ENCODE measurements around the gene WNT7B.

The WNT7B gene

DNA sequence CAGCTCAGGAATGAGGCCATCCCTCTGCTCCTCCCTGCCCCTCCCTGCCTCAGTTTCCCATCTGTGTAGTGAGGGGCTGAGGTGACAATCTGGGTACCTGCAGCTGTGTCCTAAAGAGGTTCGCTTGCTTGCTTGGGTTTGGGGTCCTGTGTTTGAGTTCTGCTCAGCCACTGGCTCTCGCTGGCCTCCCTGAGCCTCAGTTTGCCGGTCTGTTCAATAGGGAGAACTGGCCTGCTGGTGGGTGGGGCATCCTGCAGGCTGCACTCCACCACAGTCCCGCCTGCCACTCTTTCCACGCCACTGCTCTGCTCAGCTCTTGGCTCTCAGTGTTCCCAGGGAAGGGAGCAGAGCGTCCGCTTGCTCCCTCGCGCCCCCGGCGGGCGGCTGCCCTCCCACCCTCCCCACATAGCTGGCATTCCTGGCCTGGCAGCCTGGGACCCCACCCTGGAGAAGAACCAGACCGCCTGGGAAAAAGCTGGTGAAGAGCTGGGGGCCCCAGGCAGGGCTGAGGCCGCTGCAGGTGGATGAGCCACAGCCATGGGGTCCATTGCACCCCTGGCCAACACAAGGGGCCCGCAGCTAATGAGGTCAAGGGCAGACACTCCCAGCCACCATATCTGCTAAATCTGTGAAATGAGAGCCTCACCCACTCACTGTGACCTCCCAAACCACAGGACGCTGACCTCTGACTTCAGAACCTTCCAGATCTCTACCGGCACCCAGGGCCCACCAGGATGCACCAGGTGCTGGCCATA is 15.1 kb downstream of the WNT7B start:
- Histone ChIP-seq H3K27ac (ENCODE audit: low read depth, low read length) (no peak overlapping the region), H3K4me1 (ENCODE audit: control insufficient read depth, insufficient read depth, low read length) (no peaks in the 10 kb centered on the region), H3K9ac (ENCODE audit: low read length) (no peak overlapping the region), H3K4me3 (ENCODE audit: low read length) (no peak overlapping the region), H3K36me3 (ENCODE audit: control insufficient read depth, insufficient read depth, low read length) (no peaks in the 10 kb centered on the region), H3K27me3 (ENCODE audit: control insufficient read depth, insufficient read depth, low read length) (peaks cover 3% of the 10 kb centered on the region)

DNA sequence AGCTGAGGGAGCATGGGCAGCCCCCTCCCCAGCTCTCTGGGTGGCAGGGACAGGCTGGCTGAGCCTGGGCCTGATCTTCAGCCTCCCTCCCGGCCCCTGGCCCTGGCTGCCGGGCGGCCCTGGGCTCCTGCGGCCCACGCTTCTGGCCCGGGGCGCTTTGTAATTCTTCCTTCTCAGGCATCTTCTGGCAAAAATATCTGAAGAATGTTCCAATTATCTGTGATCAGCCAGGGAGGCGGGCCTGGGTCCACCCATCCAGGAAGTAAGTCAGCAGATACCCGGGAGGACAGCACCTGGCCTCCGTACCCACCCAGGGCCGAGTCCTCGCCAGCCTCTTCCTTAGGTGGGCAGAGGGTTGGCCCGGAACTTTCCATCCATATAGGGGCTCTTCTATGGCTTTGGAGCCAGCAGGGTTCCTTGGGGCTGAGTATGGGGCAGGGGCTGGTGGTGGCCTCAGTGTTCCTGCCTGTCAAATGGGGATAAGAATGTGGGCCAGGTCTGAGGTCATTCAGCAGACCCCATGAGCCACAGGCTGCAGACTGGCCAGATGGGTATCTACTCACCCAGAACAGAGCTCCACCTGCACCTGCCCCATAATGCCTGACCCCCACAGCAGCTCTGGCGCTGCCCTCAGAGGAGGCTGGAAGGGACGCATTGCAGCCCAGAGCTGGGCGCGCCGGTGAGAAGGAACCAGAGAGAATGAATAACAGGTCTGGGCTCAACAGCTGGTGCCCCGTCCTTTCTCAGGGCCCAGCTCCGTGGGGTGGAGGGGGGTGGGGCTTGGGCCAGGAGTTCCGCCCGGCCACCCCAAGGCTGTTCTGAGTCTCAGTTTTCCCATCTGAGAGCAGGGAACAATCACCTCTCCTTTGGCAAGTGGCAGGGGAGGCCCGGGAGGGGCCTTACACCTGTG is 16.2 kb downstream of the WNT7B start:
- Histone ChIP-seq H3K9ac (ENCODE audit: low read length) (no peak overlapping the region), H3K4me3 (ENCODE audit: low read length) (no peak overlapping the region), H3K4me1 (ENCODE audit: control insufficient read depth, insufficient read depth, low read length) (no peaks in the 10 kb centered on the region), H3K27me3 (ENCODE audit: control insufficient read depth, insufficient read depth, low read length) (no peaks in the 10 kb centered on the region), H3K27ac (ENCODE audit: low read depth, low read length) (no peak overlapping the region), H3K36me3 (ENCODE audit: control insufficient read depth, insufficient read depth, low read length) (no peaks in the 10 kb centered on the region)

- Histone ChIP-seq H3K27ac (ENCODE audit: low read depth, low read length) (no peak overlapping the region), H3K9ac (ENCODE audit: low read length) (no peak overlapping the region), H3K4me3 (ENCODE audit: low read length) (no peak overlapping the region), H3K4me1 (ENCODE audit: control insufficient read depth, insufficient read depth, low read length) (no peaks in the 10 kb centered on the region), H3K36me3 (ENCODE audit: control insufficient read depth, insufficient read depth, low read length) (no peaks in the 10 kb centered on the region), H3K27me3 (ENCODE audit: control insufficient read depth, insufficient read depth, low read length) (no peaks in the 10 kb centered on the region)
Measured at GRCh38 chr22:45959719-45960476, 17.1 kb downstream of the WNT7B start.

DNA sequence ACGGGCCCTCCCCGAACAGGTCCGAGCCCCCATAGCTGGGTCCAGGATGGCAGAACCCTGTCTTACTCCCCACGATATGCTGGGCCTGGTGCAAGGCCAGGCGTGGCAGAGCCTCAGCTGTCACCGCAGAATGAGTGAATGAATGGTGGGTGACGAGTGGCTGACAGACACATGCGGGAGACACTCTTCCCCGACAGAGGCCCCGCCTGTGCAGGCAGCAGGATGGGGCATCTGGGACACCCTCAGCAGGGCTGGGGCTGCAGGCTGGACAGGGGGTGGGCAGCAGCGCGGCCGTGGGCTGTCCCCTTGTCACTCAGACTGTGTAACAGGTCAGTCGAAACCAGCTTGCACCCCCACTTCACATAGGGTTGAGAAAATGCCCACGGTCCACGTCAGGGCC is 18.0 kb downstream of the WNT7B start:
- Histone ChIP-seq H3K36me3 (ENCODE audit: control insufficient read depth, insufficient read depth, low read length) (no peaks in the 10 kb centered on the region), H3K9ac (ENCODE audit: low read length) (no peak overlapping the region), H3K27me3 (ENCODE audit: control insufficient read depth, insufficient read depth, low read length) (no peaks in the 10 kb centered on the region), H3K27ac (ENCODE audit: low read depth, low read length) (no peak overlapping the region), H3K4me3 (ENCODE audit: low read length) (no peak overlapping the region), H3K4me1 (ENCODE audit: control insufficient read depth, insufficient read depth, low read length) (no peaks in the 10 kb centered on the region)

- H3K4me1 ChIP-seq (ENCODE audit: control insufficient read depth, insufficient read depth, low read length) = no peaks in the 10 kb centered on the region
- H3K36me3 ChIP-seq (ENCODE audit: control insufficient read depth, insufficient read depth, low read length) = no peaks in the 10 kb centered on the region
- no peaks in the 10 kb centered on the region for H3K27me3 ChIP-seq (ENCODE audit: control insufficient read depth, insufficient read depth, low read length)
- H3K27ac ChIP-seq (ENCODE audit: low read depth, low read length) = no peak overlapping the region
- no peak overlapping the region for H3K4me3 ChIP-seq (ENCODE audit: low read length)
- no peak overlapping the region for H3K9ac ChIP-seq (ENCODE audit: low read length)
Measured at GRCh38 chr22:45957826-45958225, 19.1 kb downstream of the WNT7B start.

- Histone ChIP-seq H3K36me3 (ENCODE audit: control insufficient read depth, insufficient read depth, low read length) (no peaks in the 10 kb centered on the region), H3K27ac (ENCODE audit: low read depth, low read length) (no peak overlapping the region), H3K4me1 (ENCODE audit: control insufficient read depth, insufficient read depth, low read length) (no peaks in the 10 kb centered on the region), H3K27me3 (ENCODE audit: control insufficient read depth, insufficient read depth, low read length) (no peaks in the 10 kb centered on the region), H3K9ac (ENCODE audit: low read length) (no peak overlapping the region), H3K4me3 (ENCODE audit: low read length) (no peak overlapping the region)
Measured at GRCh38 chr22:45953178-45953577, 23.8 kb downstream of the WNT7B start.

DNA sequence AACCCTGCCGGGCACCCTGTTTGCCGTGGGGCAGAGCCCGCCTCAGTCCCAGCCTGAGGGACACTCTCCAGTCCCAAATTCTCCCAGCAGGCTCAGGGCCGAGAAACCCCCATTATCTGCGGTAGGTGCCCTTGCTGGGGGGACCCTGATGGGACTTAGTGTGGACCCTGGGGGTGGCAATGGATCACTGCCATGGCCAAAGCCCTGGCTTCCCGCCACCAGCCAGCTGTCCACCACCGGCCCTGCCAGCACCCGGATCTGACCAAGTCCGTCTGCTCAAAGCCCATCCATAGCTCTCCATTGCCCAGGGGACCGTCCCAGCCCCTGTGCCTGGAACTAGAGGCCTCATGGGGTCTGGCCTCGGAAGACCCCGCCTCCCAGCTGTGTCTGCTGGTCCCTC is 24.4 kb downstream of the WNT7B start:
- Histone ChIP-seq H3K27me3 (ENCODE audit: control insufficient read depth, insufficient read depth, low read length) (no peaks in the 10 kb centered on the region), H3K4me3 (ENCODE audit: low read length) (no peak overlapping the region), H3K4me1 (ENCODE audit: control insufficient read depth, insufficient read depth, low read length) (no peaks in the 10 kb centered on the region), H3K27ac (ENCODE audit: low read depth, low read length) (no peak overlapping the region), H3K9ac (ENCODE audit: low read length) (no peak overlapping the region), H3K36me3 (ENCODE audit: control insufficient read depth, insufficient read depth, low read length) (no peaks in the 10 kb centered on the region)

- Histone ChIP-seq H3K9ac (ENCODE audit: low read length) (no peak overlapping the region), H3K4me1 (ENCODE audit: control insufficient read depth, insufficient read depth, low read length) (no peaks in the 10 kb centered on the region), H3K27ac (ENCODE audit: low read depth, low read length) (no peak overlapping the region), H3K27me3 (ENCODE audit: control insufficient read depth, insufficient read depth, low read length) (no peaks in the 10 kb centered on the region), H3K36me3 (ENCODE audit: control insufficient read depth, insufficient read depth, low read length) (no peaks in the 10 kb centered on the region), H3K4me3 (ENCODE audit: low read length) (no peak overlapping the region)
Measured at GRCh38 chr22:45952151-45952550, 24.8 kb downstream of the WNT7B start.

- Histone ChIP-seq H3K36me3 (ENCODE audit: control insufficient read depth, insufficient read depth, low read length) (no peaks in the 10 kb centered on the region), H3K4me3 (ENCODE audit: low read length) (no peak overlapping the region), H3K27ac (ENCODE audit: low read depth, low read length) (no peak overlapping the region), H3K9ac (ENCODE audit: low read length) (no peak overlapping the region), H3K4me1 (ENCODE audit: control insufficient read depth, insufficient read depth, low read length) (no peaks in the 10 kb centered on the region), H3K27me3 (ENCODE audit: control insufficient read depth, insufficient read depth, low read length) (no peaks in the 10 kb centered on the region)
Measured at GRCh38 chr22:45949891-45950290, 27.1 kb downstream of the WNT7B start.

GRCh38 chr22:45949258-45949870 is 27.6 kb downstream of the WNT7B start:
- Histone ChIP-seq H3K4me1 (ENCODE audit: control insufficient read depth, insufficient read depth, low read length) (no peaks in the 10 kb centered on the region), H3K27me3 (ENCODE audit: control insufficient read depth, insufficient read depth, low read length) (no peaks in the 10 kb centered on the region), H3K27ac (ENCODE audit: low read depth, low read length) (no peak overlapping the region), H3K4me3 (ENCODE audit: low read length) (no peak overlapping the region), H3K9ac (ENCODE audit: low read length) (no peak overlapping the region), H3K36me3 (ENCODE audit: control insufficient read depth, insufficient read depth, low read length) (no peaks in the 10 kb centered on the region)

- H3K27ac ChIP-seq (ENCODE audit: low read depth, low read length) = no peak overlapping the region
- H3K4me1 ChIP-seq (ENCODE audit: control insufficient read depth, insufficient read depth, low read length) = no peaks in the 10 kb centered on the region
- H3K9ac ChIP-seq (ENCODE audit: low read length) = no peak overlapping the region
- no peaks in the 10 kb centered on the region for H3K27me3 ChIP-seq (ENCODE audit: control insufficient read depth, insufficient read depth, low read length)
- no peaks in the 10 kb centered on the region for H3K36me3 ChIP-seq (ENCODE audit: control insufficient read depth, insufficient read depth, low read length)
- no peak overlapping the region for H3K4me3 ChIP-seq (ENCODE audit: low read length)
Measured at GRCh38 chr22:45948081-45948648, 28.8 kb downstream of the WNT7B start.

Measured in rectal smooth muscle tissue (tissue), 1 donor.